Caco-2 (cell line): ENCODE results near the gene MPLKIP. TPM values are rescaled to one million over a fixed set of nuclear protein-coding genes. Genes with fewer than 3 reads are reported as not detected.

ENCODE experiments used
- BruUV-seq: library from RNA; stranded (reverse); fragments of 400-500 nt; replicated peaks from 2 replicates; lab custom pipeline; 2021; lab: Mats Ljungman, UMichigan
- CTCF ChIA-PET: fragments of 300-600 bp; sonication (Branson Sonifier 250); formaldehyde crosslinking; loops from one replicate; lab custom pipeline; 2022; ENCODE audit warnings: antibody characterized with exemption; lab: Charles Lee
- POLR2A ChIA-PET: fragments of 300-600 bp; sonication (Branson Sonifier 250); formaldehyde crosslinking; loops from one replicate; lab custom pipeline; 2022; ENCODE audit warnings: antibody characterized with exemption; lab: Charles Lee
- DNase-seq, 2 experiments: peaks; one replicate each; pipeline versions ENCODE4 v3.0.0 to v3.0.0-alpha.2; 2020 to 2022
- H3K27me3 ChIP-seq: replicated peaks from 2 replicates; pipeline ENCODE4 v1.6.0; 2011; ENCODE audit warnings: low read length; ENCODE audit not compliant: control insufficient read depth, insufficient read depth
- H3K36me3 ChIP-seq: 2 replicates; pipeline ENCODE4 v1.5.1; 2011; ENCODE audit warnings: low read length; ENCODE audit not compliant: control insufficient read depth, insufficient read depth
- H3K4me1 ChIP-seq: fragments of 250-450 bp; sonication (Bioruptor Pico); 2 replicates; pipeline ENCODE4 v1.5.1; 2020; ENCODE audit warnings: mild to moderate bottlenecking
- H3K4me3 ChIP-seq: 2 replicates; pipeline ENCODE4 v1.5.1; 2011; ENCODE audit warnings: low read depth, mild to moderate bottlenecking, control low read depth, low read length
- H3K9me3 ChIP-seq: fragments of 250-450 bp; sonication (Bioruptor Pico); 2 replicates; pipeline ENCODE4 v1.5.1; 2020; ENCODE audit warnings: mild to moderate bottlenecking, moderate library complexity
- H3K27ac Mint-ChIP-seq: one replicate; pipeline ENCODE4 v1.8.0; 2022; ENCODE audit warnings: mixed read lengths; ENCODE audit not compliant: unreplicated experiment
- H3K27me3 Mint-ChIP-seq: one replicate; pipeline ENCODE4 v1.8.0; 2022; ENCODE audit warnings: mixed read lengths; ENCODE audit not compliant: insufficient read depth, unreplicated experiment
- H3K36me3 Mint-ChIP-seq: one replicate; pipeline ENCODE4 v1.8.0; 2022; ENCODE audit warnings: mild to moderate bottlenecking, mixed read lengths; ENCODE audit not compliant: insufficient read depth, unreplicated experiment
- H3K4me1 Mint-ChIP-seq: one replicate; pipeline ENCODE4 v1.8.0; 2022; ENCODE audit warnings: low read depth, mixed read lengths; ENCODE audit not compliant: unreplicated experiment
- H3K4me3 Mint-ChIP-seq: one replicate; pipeline ENCODE4 v1.8.0; 2022; ENCODE audit warnings: mild to moderate bottlenecking, moderate library complexity, mixed read lengths; ENCODE audit not compliant: unreplicated experiment
- H3K9me3 Mint-ChIP-seq: one replicate; pipeline ENCODE4 v1.8.0; 2022; ENCODE audit warnings: mixed read lengths; ENCODE audit not compliant: unreplicated experiment
- intact Hi-C: fragments of 100-400 bp; cut with micrococcal nuclease; formaldehyde crosslinking; loops from one replicate; pipeline ENCODE4 v1.10.0; 2022; ENCODE audit not compliant: unreplicated experiment
- total RNA-seq: library from RNA; stranded (reverse); gene quantifications from 2 replicates; pipeline ENCODE4 v1.2.3, GENCODE V29; 2022
- TF ChIP-seq, protein P1 (sequence below), 2 experiments: fragments of 200-600 bp in 1 of 2; IDR thresholded peaks; 1 replicate in 1 of 2; 2 replicates in 1 of 2; pipeline versions ENCODE4 v1.5.1 to v1.8.0; 2011 to 2022; ENCODE audit warnings: antibody characterized with exemption in 1 of 2, control low read depth in 1 of 2, inconsistent platforms in 1 of 2, low read depth in 1 of 2, low read length in 1 of 2, mild to moderate bottlenecking in 1 of 2, moderate library complexity in 1 of 2; ENCODE audit not compliant: insufficient read depth in 1 of 2, severe bottlenecking in 1 of 2, unreplicated experiment in 1 of 2

Gene MPLKIP
- total RNA-seq, 1 experiment from 2014 or later, result 34.0 TPM

DNA sequence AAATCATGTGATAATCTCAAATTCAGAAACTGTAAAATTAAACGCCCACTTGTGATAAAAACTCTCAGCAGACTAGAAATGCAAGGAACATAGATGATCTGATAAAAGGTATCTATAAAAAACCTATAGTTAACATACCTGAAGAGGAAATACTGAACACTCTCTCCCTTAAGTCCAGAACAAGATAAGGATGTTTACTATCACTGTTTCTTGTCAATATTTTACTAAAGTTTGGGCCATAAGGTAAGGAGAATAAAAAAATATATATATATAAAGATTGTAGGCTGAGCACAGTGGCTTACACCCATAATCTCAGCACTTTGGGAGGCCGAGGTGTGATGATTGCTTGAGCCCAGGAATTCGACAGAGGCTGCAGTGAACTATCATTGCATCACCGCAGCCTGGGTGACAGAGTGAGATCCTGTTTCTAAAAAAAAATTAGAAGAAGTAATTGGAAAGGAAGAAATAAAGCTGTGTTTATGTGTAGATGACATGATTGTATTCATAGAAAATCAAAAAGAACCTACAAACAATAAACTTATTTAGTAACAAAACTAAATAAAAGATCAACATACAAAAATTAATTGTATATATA is 28.4 kb downstream of the MPLKIP start:
- Histone ChIP-seq H3K36me3 (no peaks in the 10 kb centered on the region), H3K4me3 (no peak overlapping the region), H3K4me1 (peaks cover 5% of the 10 kb centered on the region; the same call in 1 of the 2 replicates), H3K9me3 (no peaks in the 10 kb centered on the region), H3K27me3 (no peaks in the 10 kb centered on the region)
- CTCF ChIA-PET, result no interaction called here
- TF ChIP-seq, protein P1, sequence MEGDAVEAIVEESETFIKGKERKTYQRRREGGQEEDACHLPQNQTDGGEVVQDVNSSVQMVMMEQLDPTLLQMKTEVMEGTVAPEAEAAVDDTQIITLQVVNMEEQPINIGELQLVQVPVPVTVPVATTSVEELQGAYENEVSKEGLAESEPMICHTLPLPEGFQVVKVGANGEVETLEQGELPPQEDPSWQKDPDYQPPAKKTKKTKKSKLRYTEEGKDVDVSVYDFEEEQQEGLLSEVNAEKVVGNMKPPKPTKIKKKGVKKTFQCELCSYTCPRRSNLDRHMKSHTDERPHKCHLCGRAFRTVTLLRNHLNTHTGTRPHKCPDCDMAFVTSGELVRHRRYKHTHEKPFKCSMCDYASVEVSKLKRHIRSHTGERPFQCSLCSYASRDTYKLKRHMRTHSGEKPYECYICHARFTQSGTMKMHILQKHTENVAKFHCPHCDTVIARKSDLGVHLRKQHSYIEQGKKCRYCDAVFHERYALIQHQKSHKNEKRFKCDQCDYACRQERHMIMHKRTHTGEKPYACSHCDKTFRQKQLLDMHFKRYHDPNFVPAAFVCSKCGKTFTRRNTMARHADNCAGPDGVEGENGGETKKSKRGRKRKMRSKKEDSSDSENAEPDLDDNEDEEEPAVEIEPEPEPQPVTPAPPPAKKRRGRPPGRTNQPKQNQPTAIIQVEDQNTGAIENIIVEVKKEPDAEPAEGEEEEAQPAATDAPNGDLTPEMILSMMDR (IDR thresholded peaks at IDR 0.05; ENCODE audit: insufficient read depth in 1 of 2, low read depth in 1 of 2, low read length in 1 of 2, severe bottlenecking in 1 of 2, unreplicated experiment in 1 of 2), result no peak
- intact Hi-C loops, result no loop called here
- POLR2A ChIA-PET, result no interaction called here
- BruUV-seq, result no TSS peak
- Mint-ChIP-seq H3K4me1 (no peaks in the 10 kb centered on the region), H3K27ac (no peak overlapping the region), H3K36me3 (peaks cover 4% of the 10 kb centered on the region), H3K27me3 (no peaks in the 10 kb centered on the region), H3K9me3 (no peaks in the 10 kb centered on the region), H3K4me3 (no peak overlapping the region)
- no peak for DNase-seq

DNA sequence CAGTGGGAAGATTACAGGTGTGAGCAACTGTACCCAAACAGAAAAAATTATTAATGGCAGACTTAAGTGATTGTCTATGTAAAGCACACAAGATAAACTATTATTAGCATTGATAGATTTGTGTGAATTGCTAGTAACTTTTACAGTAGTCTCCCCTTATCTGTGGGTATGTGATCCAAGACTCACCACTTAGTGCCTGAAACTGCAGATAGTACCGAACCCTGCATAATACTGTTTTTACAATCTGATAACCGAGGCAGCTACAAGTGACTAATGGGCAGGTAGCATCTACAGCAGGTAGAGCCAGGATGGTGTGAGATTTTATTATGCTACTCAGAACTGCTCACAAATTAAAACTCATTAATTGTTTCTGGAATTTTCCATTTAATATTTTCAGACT is 31.5 kb downstream of the MPLKIP start:
- Histone ChIP-seq H3K27me3 (no peaks in the 10 kb centered on the region), H3K4me3 (no peak overlapping the region), H3K36me3 (no peaks in the 10 kb centered on the region), H3K4me1 (peaks cover 18% of the 10 kb centered on the region), H3K9me3 (no peaks in the 10 kb centered on the region)
- intact Hi-C loops, result no loop called here
- DNase-seq, result no peak
- no TSS peak for BruUV-seq
- POLR2A ChIA-PET, result no interaction called here
- CTCF ChIA-PET, result no interaction called here
- TF ChIP-seq, protein P1 (IDR thresholded peaks at IDR 0.05; ENCODE audit: insufficient read depth in 1 of 2, low read depth in 1 of 2, low read length in 1 of 2, severe bottlenecking in 1 of 2, unreplicated experiment in 1 of 2), result no peak
- Mint-ChIP-seq H3K36me3 (peaks cover 6% of the 10 kb centered on the region), H3K9me3 (no peaks in the 10 kb centered on the region), H3K27ac (no peak overlapping the region), H3K4me1 (peaks cover under 1% of the 10 kb centered on the region), H3K4me3 (no peak overlapping the region), H3K27me3 (no peaks in the 10 kb centered on the region)

DNA sequence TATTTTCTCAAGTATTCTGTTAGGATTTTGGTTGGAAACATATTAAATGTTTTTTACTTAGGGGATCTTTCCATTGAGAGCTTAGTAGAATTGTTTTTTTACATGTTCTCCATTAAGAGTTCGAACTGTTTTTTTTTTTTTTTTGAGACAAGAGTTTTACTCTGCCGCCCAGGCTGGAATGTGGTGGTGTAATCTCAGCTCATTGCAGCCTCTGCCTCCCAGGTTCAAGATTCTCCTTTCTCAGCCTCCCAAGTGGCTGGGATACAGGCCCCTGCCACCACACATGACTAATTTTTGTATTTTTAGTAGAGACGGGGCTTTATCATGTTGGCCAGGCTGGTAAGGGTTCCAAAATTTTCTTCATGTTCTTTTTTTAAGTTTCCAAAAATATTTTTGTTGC is 33.2 kb downstream of the MPLKIP start:
- TF ChIP-seq, protein P1 (IDR thresholded peaks at IDR 0.05; ENCODE audit: insufficient read depth in 1 of 2, low read depth in 1 of 2, low read length in 1 of 2, severe bottlenecking in 1 of 2, unreplicated experiment in 1 of 2), result no peak
- Mint-ChIP-seq H3K9me3 (no peaks in the 10 kb centered on the region), H3K27ac (no peak overlapping the region), H3K36me3 (peaks cover 13% of the 10 kb centered on the region), H3K27me3 (no peaks in the 10 kb centered on the region), H3K4me3 (no peak overlapping the region), H3K4me1 (peaks cover 4% of the 10 kb centered on the region)
- intact Hi-C loops, result no loop called here
- Histone ChIP-seq H3K9me3 (no peaks in the 10 kb centered on the region), H3K4me1 (peaks cover 20% of the 10 kb centered on the region), H3K27me3 (no peaks in the 10 kb centered on the region), H3K36me3 (no peaks in the 10 kb centered on the region), H3K4me3 (no peak overlapping the region)
- ChIA-PET CTCF (no interaction called here), POLR2A (interaction anchor here (0.8 kb wide), 1 partner anchor 12 kb away, joined by 3 read pairs; no protein-coding TSS in a partner anchor)
- DNase-seq, result no peak
- no TSS peak for BruUV-seq
